Iris pigment epithelial cell (primary cell): ENCODE measurements around the gene LTA4H.
"Not testable (repeated sequence)": the region's sequence is repeated elsewhere in the genome, so short reads cannot be mapped to it uniquely, and the experiment has no call there.

Experiments
- DNase-seq: peaks from one replicate; pipeline ENCODE4 v3.0.0-alpha.2; 2011; ENCODE audit warnings: low read depth

Gene LTA4H

GRCh38 chr12:95990136-95990535, 45.3 kb downstream of the LTA4H start:
- no peak for DNase-seq

- DNase-seq: no peak
Measured at GRCh38 chr12:95989504-95990123, 45.8 kb downstream of the LTA4H start.

GRCh38 chr12:95988506-95989275, 46.7 kb downstream of the LTA4H start:
- no peak for DNase-seq

DNA sequence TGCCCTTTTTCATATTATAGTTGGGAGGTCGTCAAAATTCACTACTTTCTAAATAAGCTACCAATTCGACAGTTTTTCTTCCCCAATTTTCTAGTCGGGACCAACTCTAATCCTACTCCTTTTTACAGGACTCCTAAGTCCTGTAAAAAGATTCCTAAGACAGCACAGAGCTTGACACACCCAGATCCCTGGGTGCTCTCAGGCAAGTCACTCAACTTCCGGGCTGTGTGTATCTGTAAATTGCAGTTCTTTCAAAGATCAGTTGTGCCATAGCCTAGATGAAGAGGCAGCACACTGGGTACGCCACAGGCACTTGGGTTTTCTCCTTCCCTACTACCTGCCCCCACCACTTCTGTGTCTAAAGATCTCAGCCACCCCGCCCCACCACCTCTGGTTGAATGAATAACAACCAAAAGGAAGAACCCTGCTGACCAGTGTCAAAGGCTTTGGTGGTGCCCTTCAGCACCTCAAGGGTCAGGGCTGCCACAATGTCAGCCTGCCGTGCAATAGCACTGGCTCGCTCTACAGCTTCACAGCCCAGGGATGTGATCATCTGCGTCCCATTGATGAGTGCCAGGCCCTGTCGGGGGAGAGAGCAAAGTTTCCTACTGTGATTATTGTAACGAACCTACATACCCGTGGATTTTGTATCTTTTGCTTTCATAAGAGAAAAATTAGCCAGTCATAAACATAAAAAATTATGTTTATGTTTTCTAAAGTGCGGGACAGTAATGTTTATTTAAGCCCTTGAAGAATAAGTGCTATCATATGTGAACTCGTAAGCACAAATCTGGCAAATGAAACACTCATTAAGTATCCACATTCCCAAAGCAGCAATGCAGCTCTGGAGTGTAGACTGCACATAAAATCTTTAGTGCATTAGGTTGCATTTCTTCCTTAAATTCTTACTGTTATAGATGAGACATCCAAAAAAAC, 48.5 kb downstream of the LTA4H start:
- no peak for DNase-seq

- no peak for DNase-seq
Measured at GRCh38 chr12:95984682-95985081, 50.7 kb downstream of the LTA4H start.

- DNase-seq: no peak
Measured at GRCh38 chr12:95982602-95983001, 52.8 kb downstream of the LTA4H start.

GRCh38 chr12:95980437-95980836, 55.0 kb downstream of the LTA4H start:
- DNase-seq: no peak

- no peak for DNase-seq
Measured at GRCh38 chr12:95978774-95979173, 56.6 kb downstream of the LTA4H start.

DNA sequence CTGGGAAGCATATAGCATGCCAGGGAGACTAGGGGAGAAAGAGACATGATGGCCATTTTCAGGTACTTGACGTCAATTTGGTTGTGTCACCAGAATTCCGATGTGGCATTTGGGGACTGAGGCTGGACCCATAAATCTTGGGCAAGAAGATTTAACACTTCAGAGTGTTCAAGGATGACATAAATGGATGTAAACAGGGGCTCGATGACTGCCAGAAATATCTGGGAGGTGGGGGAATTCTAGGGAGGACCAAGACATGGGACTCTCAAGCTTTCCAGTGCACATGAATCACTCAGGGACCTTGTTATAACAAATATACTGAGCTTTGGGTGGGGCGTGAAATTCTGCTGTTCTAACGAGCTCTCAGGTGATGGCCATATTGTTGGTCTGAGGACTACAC, 57.0 kb downstream of the LTA4H start:
- no peak for DNase-seq

DNA sequence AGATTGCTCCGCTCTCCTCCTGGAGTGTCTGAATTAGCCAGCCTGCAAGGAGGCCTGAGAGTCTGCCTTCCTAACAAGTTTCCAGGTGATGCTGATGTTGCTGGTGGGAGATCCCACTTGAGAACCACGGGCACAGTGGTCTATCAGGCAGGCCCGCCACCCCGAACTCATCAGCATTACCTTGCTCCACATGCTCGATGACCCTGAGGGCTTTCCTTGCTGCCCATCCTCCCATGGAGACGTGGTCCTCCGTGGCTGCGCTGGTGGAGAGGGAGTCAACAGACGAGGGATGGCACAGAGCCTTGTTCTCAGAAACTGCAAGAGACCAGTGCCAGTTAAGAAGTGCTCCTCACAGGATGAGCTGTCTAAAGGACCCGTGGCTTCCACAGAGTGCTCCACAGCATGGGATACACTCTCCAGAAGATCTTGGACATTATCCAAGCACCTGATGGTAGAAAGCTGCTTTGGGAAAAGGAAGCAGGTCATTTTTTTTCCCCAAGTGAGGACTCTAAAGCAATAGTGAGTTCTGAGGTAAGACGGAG, 57.6 kb downstream of the LTA4H start:
- no peak for DNase-seq

GRCh38 chr12:95976416-95976832, 59.0 kb downstream of the LTA4H start:
- peak; percentile 33 for DNase-seq

- no peak for DNase-seq
Measured at GRCh38 chr12:95975491-95975890, 59.9 kb downstream of the LTA4H start.

DNA sequence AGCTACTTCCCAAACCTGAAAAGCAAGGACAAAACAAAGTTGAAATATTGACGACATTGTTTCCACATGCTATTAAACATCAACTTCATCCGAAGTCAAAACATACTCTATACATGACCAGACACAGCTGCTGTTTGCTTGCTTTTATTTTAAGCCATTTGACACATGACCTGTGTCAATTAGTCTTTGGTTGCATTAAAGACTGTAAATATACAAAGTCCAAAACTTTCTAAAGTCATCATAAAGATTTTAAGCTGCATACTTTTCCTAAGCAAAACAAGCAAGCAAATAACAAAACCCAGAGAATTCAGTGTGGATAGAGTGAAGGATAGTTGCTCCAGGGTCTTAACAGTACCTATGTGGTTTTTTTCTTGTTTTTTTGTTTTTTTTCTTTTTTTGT, 61.0 kb downstream of the LTA4H start:
- no peak for DNase-seq

DNA sequence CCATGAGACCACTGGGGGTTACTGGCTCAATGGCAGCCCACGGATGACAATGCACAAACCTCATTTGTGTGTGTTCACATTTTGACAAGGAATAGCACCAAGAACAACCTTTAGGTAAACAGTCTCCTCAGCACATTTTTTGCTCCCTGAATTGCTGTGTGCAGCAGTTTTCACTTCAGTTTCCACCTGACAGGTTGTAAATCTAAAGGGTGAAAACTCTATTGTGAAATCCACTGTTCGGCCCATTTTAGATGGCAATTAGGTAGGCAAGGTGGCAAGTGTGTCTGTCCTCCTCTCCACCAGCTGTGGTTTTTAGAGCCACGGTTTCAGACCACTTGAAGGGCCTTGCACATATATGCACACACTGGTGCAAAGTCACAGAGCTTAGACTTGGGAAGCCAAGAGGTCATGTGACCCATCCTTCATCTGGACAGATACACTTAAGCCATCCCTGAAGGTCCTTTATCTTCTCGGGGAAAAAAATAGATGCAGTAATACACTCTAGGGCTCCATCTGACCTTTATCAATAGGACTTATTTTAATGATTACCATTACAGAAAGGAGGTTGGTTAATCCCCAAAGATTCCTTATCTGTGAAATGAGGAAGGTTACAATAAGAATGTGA, 62.4 kb downstream of the LTA4H start:
- no peak for DNase-seq

DNA sequence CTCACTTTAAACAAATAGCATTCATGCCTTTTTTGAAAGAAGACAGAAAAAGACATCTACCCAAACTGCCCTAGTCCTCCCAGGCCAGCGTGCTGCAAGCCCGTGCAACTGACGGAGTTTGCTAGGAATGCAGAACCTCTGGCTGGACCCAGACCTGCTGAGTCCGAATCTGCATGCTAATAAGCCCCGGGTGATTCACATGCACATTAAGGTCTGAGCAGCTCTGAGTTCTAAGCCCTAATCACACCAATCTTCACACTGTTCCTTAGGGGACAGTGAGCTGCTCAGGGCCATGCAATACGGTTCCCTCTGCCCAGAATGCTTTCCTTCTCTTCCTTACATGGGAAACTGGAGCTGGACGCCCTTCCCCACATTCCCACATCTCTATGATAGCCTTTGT, 64.5 kb downstream of the LTA4H start:
- no peak for DNase-seq

DNA sequence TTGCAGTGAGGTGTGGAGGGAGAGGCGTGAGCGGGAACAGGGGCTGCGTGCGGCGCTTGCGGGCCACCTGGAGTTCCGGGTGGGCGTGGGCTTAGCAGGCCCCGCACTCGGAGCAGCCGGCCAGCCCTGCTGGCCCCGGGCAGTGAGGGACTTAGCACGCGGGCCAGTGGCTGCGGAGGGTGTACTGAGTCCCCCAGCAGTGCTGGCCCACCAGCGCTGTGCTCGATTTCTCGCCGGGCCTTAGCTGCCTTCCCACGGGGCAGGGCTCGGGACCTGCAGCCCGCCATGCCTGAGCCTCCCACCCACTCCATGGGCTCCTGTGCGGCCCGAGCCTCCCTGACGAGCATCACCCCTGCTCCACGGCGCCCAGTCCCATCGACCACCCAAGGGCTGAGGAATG, 66.3 kb downstream of the LTA4H start:
- DNase-seq: not testable (repeated sequence)

DNA sequence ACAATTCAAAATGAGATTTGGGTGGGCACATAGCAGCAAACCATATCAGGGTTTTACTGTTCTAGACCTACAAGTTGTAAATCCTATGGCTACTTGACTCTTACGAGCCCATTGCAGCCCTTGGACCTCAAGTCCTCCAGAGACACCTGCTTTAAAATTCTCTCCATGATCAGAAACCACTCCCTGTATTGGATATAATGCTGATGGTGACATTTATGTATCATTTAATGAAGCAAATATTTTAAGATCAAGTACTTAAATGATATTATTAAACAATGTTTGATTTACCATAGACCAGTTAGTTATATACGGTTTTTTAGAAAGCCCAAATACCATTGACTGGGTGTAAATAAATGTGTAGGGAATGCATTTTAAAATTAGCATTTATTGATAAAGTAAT, 68.1 kb downstream of the LTA4H start:
- no peak for DNase-seq

DNA sequence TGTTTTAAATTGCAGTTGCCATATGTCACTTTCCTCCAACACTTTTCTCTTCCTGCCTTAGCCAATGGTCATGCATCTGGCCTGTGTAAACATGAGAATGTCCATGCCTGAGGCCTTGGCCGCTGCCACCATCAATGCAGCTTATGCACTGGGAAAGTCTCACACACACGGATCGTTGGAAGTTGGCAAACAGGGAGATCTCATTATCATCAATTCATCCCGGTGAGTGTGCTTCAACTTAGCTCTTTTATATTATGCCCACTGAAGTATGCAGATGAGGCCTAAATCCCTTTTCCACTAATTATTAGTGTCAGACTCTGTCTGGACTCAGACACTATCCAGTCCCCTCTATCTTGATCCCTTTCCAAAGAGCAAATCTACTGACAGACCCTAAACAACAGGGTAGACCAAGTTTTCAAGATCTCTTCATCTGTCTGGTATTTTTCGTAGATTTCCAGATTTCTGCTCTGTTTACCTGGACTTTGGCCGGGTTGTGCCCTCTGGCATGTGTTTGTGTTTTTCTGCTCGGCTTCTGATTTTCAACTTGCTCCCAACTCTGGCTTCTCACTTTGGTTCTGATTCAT, 69.0 kb downstream of the LTA4H start:
- no peak for DNase-seq

DNA sequence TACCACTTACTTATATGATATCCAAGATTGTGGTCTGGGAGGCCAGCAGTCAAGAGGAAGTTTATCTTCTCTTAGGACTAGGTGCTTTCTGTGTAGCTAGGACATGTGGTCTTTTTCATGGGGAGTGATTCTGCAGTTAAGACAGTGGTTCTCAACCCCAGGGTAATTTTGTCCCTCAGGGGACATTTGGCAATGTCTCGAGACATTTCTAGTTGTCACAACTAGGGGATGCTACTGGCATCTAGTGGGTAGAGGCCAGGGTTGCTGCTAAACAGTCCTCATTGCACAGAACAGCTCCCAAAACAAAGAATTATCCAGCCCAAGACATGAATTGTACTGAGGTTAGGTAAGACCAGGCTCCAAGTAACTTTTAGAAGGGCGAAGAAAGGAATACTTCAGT, 72.3 kb downstream of the LTA4H start:
- DNase-seq: no peak

- DNase-seq: no peak
Measured at GRCh38 chr12:95962222-95962621, 73.2 kb downstream of the LTA4H start.

GRCh38 chr12:95960241-95960640, 75.1 kb downstream of the LTA4H start:
- no peak for DNase-seq

GRCh38 chr12:95959107-95959506, 76.3 kb downstream of the LTA4H start:
- peak; percentile 9 for DNase-seq
